ENCODE measurements around the gene CHID1. TPM values are rescaled to one million over a fixed set of nuclear protein-coding genes. Genes with fewer than 3 reads are reported as not detected.

Gene CHID1
- total RNA-seq, 1 donor from 2014 or later: 74.6 TPM

- peaks cover 6% of the 10 kb centered on the region for H3K4me1 Mint-ChIP-seq (ENCODE audit: low read depth, unreplicated experiment)
- Histone ChIP-seq H4K20me1 (ENCODE audit: insufficient read depth, low read length) (peaks cover 39% of the 10 kb centered on the region), H2AFZ (ENCODE audit: low read depth, low read length) (no peak overlapping the region), H3K4me3 (ENCODE audit: insufficient read depth, low read depth, low read length) (no peak overlapping the region), H3K9ac (ENCODE audit: low read length) (no peak overlapping the region), H3K79me2 (ENCODE audit: insufficient read depth, low read length) (peaks cover 4% of the 10 kb centered on the region), H3K27me3 (ENCODE audit: insufficient read depth, low read length) (no peaks in the 10 kb centered on the region), H3K9me3 (ENCODE audit: insufficient read depth, low read depth, low read length) (no peaks in the 10 kb centered on the region), H3K4me1 (ENCODE audit: insufficient read depth, low read length) (peaks cover 39% of the 10 kb centered on the region), H3K27ac (ENCODE audit: low read depth, low read length) (no peak overlapping the region), H3K4me2 (ENCODE audit: low read length) (peak overlapping the region; percentile 64), H3K36me3 (ENCODE audit: insufficient read depth, low read length) (no peaks in the 10 kb centered on the region)
- peak; percentile 84 for TF ChIP-seq EZH2 (IDR thresholded peaks at IDR 0.05; ENCODE audit: insufficient read depth, low read length)
- no peak for TF ChIP-seq CTCF (IDR thresholded peaks at IDR 0.05; ENCODE audit: insufficient read depth, low read depth, low read length)
- H3K4me3 Mint-ChIP-seq (ENCODE audit: unreplicated experiment): peak overlapping the region; percentile 54
- peaks cover 11% of the 10 kb centered on the region for H3K27me3 Mint-ChIP-seq (ENCODE audit: low read depth, unreplicated experiment)
- DNase-seq (ENCODE audit: low read depth) (no peak), FAIRE-seq (no peak)
- peaks cover 2% of the 10 kb centered on the region for H3K36me3 Mint-ChIP-seq (ENCODE audit: low read depth, unreplicated experiment)
- H3K27ac Mint-ChIP-seq (ENCODE audit: unreplicated experiment): no peak overlapping the region
- no peaks in the 10 kb centered on the region for H3K9me3 Mint-ChIP-seq (ENCODE audit: unreplicated experiment)
Measured at GRCh38 chr11:827146-827896, 83.3 kb downstream of the CHID1 start.

DNA sequence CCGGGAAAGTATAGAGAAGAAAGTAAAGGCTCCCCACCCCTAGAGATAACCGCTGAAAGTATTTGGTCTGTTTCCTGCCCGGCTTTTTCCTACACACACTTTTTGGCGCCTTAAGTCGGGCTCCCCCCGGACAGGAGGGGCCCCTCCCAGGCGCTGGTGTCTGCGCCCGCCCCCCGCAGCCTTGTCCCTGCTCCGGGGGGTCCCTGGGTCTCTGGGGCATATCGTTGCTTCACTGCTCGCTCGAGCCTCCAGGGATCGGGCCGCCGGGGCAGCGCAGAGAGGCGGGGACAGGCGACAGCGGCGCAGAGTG is 83.8 kb downstream of the CHID1 start:
- FAIRE-seq (no peak), DNase-seq (ENCODE audit: low read depth) (no peak)
- peak overlapping the region; percentile 75 for H3K4me3 Mint-ChIP-seq (ENCODE audit: unreplicated experiment)
- peak overlapping the region; percentile 64 for H3K4me2 ChIP-seq (ENCODE audit: low read length)
- H3K27me3 Mint-ChIP-seq (ENCODE audit: low read depth, unreplicated experiment): peaks cover 11% of the 10 kb centered on the region
- no peaks in the 10 kb centered on the region for H3K27me3 ChIP-seq (ENCODE audit: insufficient read depth, low read length)
- H2AFZ ChIP-seq (ENCODE audit: low read depth, low read length): no peak overlapping the region
- peak; percentile 84 for TF ChIP-seq EZH2 (IDR thresholded peaks at IDR 0.05; ENCODE audit: insufficient read depth, low read length)
- TF ChIP-seq CTCF (IDR thresholded peaks at IDR 0.05; ENCODE audit: insufficient read depth, low read depth, low read length): no peak
- no peaks in the 10 kb centered on the region for H3K9me3 Mint-ChIP-seq (ENCODE audit: unreplicated experiment)
- no peak overlapping the region for H3K27ac Mint-ChIP-seq (ENCODE audit: unreplicated experiment)
- no peak overlapping the region for H3K27ac ChIP-seq (ENCODE audit: low read depth, low read length)
- H3K4me1 Mint-ChIP-seq (ENCODE audit: low read depth, unreplicated experiment): peaks cover 5% of the 10 kb centered on the region
- no peaks in the 10 kb centered on the region for H3K9me3 ChIP-seq (ENCODE audit: insufficient read depth, low read depth, low read length)
- peaks cover 8% of the 10 kb centered on the region for H3K79me2 ChIP-seq (ENCODE audit: insufficient read depth, low read length)
- H4K20me1 ChIP-seq (ENCODE audit: insufficient read depth, low read length): peaks cover 40% of the 10 kb centered on the region
- H3K36me3 ChIP-seq (ENCODE audit: insufficient read depth, low read length): no peaks in the 10 kb centered on the region
- no peak overlapping the region for H3K9ac ChIP-seq (ENCODE audit: low read length)
- H3K36me3 Mint-ChIP-seq (ENCODE audit: low read depth, unreplicated experiment): peaks cover 2% of the 10 kb centered on the region
- peaks cover 35% of the 10 kb centered on the region for H3K4me1 ChIP-seq (ENCODE audit: insufficient read depth, low read length)
- H3K4me3 ChIP-seq (ENCODE audit: insufficient read depth, low read depth, low read length): no peak overlapping the region

GRCh38 chr11:826227-826621 is 84.4 kb downstream of the CHID1 start:
- no peak for DNase-seq (ENCODE audit: low read depth)
- peaks cover 13% of the 10 kb centered on the region for H3K79me2 ChIP-seq (ENCODE audit: insufficient read depth, low read length)
- Mint-ChIP-seq H3K36me3 (ENCODE audit: low read depth, unreplicated experiment) (peaks cover 2% of the 10 kb centered on the region), H3K4me1 (ENCODE audit: low read depth, unreplicated experiment) (peaks cover 5% of the 10 kb centered on the region), H3K27ac (ENCODE audit: unreplicated experiment) (no peak overlapping the region), H3K4me3 (ENCODE audit: unreplicated experiment) (peak overlapping the region; percentile 75), H3K27me3 (ENCODE audit: low read depth, unreplicated experiment) (peaks cover 10% of the 10 kb centered on the region), H3K9me3 (ENCODE audit: unreplicated experiment) (no peaks in the 10 kb centered on the region)
- TF ChIP-seq CTCF (IDR thresholded peaks at IDR 0.05; ENCODE audit: insufficient read depth, low read depth, low read length) (no peak), EZH2 (IDR thresholded peaks at IDR 0.05; ENCODE audit: insufficient read depth, low read length) (no peak)
- no peak for FAIRE-seq
- no peaks in the 10 kb centered on the region for H3K9me3 ChIP-seq (ENCODE audit: insufficient read depth, low read depth, low read length)
- H3K4me3 ChIP-seq (ENCODE audit: insufficient read depth, low read depth, low read length): no peak overlapping the region
- no peaks in the 10 kb centered on the region for H3K27me3 ChIP-seq (ENCODE audit: insufficient read depth, low read length)
- no peaks in the 10 kb centered on the region for H3K36me3 ChIP-seq (ENCODE audit: insufficient read depth, low read length)
- peaks cover 34% of the 10 kb centered on the region for H3K4me1 ChIP-seq (ENCODE audit: insufficient read depth, low read length)
- H3K27ac ChIP-seq (ENCODE audit: low read depth, low read length): no peak overlapping the region
- H3K4me2 ChIP-seq (ENCODE audit: low read length): no peak overlapping the region
- H4K20me1 ChIP-seq (ENCODE audit: insufficient read depth, low read length): peaks cover 41% of the 10 kb centered on the region
- no peak overlapping the region for H2AFZ ChIP-seq (ENCODE audit: low read depth, low read length)
- H3K9ac ChIP-seq (ENCODE audit: low read length): no peak overlapping the region

Data from astrocyte (in vitro differentiated cells and primary cell).